Activated T-helper 1 cell treated with anti-CD3 and anti-CD28 coated beads, Interleukin-12 subunit alpha, Interleukin-12 subunit beta, Interleukin-2, Interleukin-4 antibody, amounts not matched to agents 30 ng/mL and 10 ng/mL and 1 ng/mL, durations not matched to agents 14 hours and 24 hours and 36 hours (primary cell): ENCODE data around the gene PPP1R11. TPM values are rescaled to one million over a fixed set of nuclear protein-coding genes. Genes with fewer than 3 reads are reported as not detected.
A peak's percentile ranks its signal among the peaks of the same experiment; 100 is the strongest.

Experiments
- DNase-seq: peaks from one replicate; pipeline ENCODE4 v3.0.0; 2021; ENCODE audit warnings: low spot score
- H3K27ac Mint-ChIP-seq: one replicate; pipeline ENCODE4 v1.8.0; 2021; ENCODE audit warnings: mild to moderate bottlenecking, mixed read lengths
- H3K27me3 Mint-ChIP-seq: one replicate; pipeline ENCODE4 v1.8.0; 2022; ENCODE audit warnings: mild to moderate bottlenecking, moderate library complexity, mixed read lengths; ENCODE audit not compliant: insufficient read depth
- H3K36me3 Mint-ChIP-seq: one replicate; pipeline ENCODE4 v1.8.0; 2021; ENCODE audit warnings: low read depth, mixed read lengths
- H3K4me1 Mint-ChIP-seq: one replicate; pipeline ENCODE4 v1.8.0; 2021; ENCODE audit warnings: low read depth, mixed read lengths
- H3K4me3 Mint-ChIP-seq: one replicate; pipeline ENCODE4 v1.8.0; 2021; ENCODE audit warnings: mild to moderate bottlenecking, moderate library complexity, mixed read lengths
- H3K9me3 Mint-ChIP-seq: one replicate; pipeline ENCODE4 v1.8.0; 2021; ENCODE audit warnings: mixed read lengths
- intact Hi-C: fragments of 100-400 bp; cut with micrococcal nuclease; formaldehyde crosslinking; loops from one replicate; pipeline ENCODE4 v1.15.1; 2024
- total RNA-seq: library from RNA; stranded (reverse); gene quantifications from 2 replicates; pipeline ENCODE4 v1.2.3, GENCODE V29; 2022

The PPP1R11 gene
- total RNA-seq, 1 donor from 2014 or later = 69.8 TPM

GRCh38 chr6:30042476-30042875 lies 24.5 kb upstream of the PPP1R11 start:
- intact Hi-C loops = loop anchor here (2.0 kb wide), 1 partner anchor 18 kb away; the partner anchor contains the start of gene POLR1H
- H3K4me1 Mint-ChIP-seq = peaks cover 24% of the 10 kb centered on the region
- no peaks in the 10 kb centered on the region for H3K9me3 Mint-ChIP-seq
- DNase-seq = no peak
- H3K36me3 Mint-ChIP-seq = peaks cover 3% of the 10 kb centered on the region
- H3K4me3 Mint-ChIP-seq = peak overlapping the region; percentile 23
- peak overlapping the region; percentile 37 for H3K27ac Mint-ChIP-seq
- no peaks in the 10 kb centered on the region for H3K27me3 Mint-ChIP-seq

GRCh38 chr6:30042914-30043313 lies 24.1 kb upstream of the PPP1R11 start:
- H3K36me3 Mint-ChIP-seq = peaks cover 3% of the 10 kb centered on the region
- intact Hi-C loops = loop anchor here (2.0 kb wide), 1 partner anchor 18 kb away; the partner anchor contains the start of gene POLR1H
- peak overlapping the region; percentile 23 for H3K4me3 Mint-ChIP-seq
- DNase-seq = no peak
- no peaks in the 10 kb centered on the region for H3K9me3 Mint-ChIP-seq
- H3K27ac Mint-ChIP-seq = peak overlapping the region; percentile 37
- H3K4me1 Mint-ChIP-seq = peaks cover 25% of the 10 kb centered on the region
- H3K27me3 Mint-ChIP-seq = no peaks in the 10 kb centered on the region

- no peak overlapping the region for H3K27ac Mint-ChIP-seq
- no peaks in the 10 kb centered on the region for H3K27me3 Mint-ChIP-seq
- H3K4me3 Mint-ChIP-seq = no peak overlapping the region
- H3K4me1 Mint-ChIP-seq = peaks cover 25% of the 10 kb centered on the region
- H3K36me3 Mint-ChIP-seq = peaks cover 3% of the 10 kb centered on the region
- intact Hi-C loops = loop anchor here (2.0 kb wide), 1 partner anchor 17 kb away; the partner anchor contains the start of gene POLR1H
- DNase-seq = no peak
- H3K9me3 Mint-ChIP-seq = no peaks in the 10 kb centered on the region
These were observed 23.3 kb upstream of the PPP1R11 start for GRCh38 chr6:30043744-30044143.

- no peak for DNase-seq
- Mint-ChIP-seq H3K36me3 (peaks cover 3% of the 10 kb centered on the region), H3K27me3 (no peaks in the 10 kb centered on the region), H3K9me3 (no peaks in the 10 kb centered on the region), H3K27ac (no peak overlapping the region), H3K4me3 (no peak overlapping the region), H3K4me1 (peaks cover 25% of the 10 kb centered on the region)
- intact Hi-C loops = no loop called here
These were observed 22.4 kb upstream of the PPP1R11 start for GRCh38 chr6:30044630-30045029.

GRCh38 chr6:30047220-30047619 lies 19.8 kb upstream of the PPP1R11 start:
- no peaks in the 10 kb centered on the region for H3K27me3 Mint-ChIP-seq
- H3K9me3 Mint-ChIP-seq = no peaks in the 10 kb centered on the region
- peaks cover 3% of the 10 kb centered on the region for H3K36me3 Mint-ChIP-seq
- no peak overlapping the region for H3K27ac Mint-ChIP-seq
- H3K4me3 Mint-ChIP-seq = no peak overlapping the region
- intact Hi-C loops = no loop called here
- H3K4me1 Mint-ChIP-seq = peaks cover 24% of the 10 kb centered on the region
- DNase-seq = no peak

GRCh38 chr6:30053682-30054081 lies 13.3 kb upstream of the PPP1R11 start:
- Mint-ChIP-seq H3K27ac (no peak overlapping the region), H3K4me3 (no peak overlapping the region), H3K27me3 (no peaks in the 10 kb centered on the region), H3K4me1 (no peaks in the 10 kb centered on the region), H3K9me3 (no peaks in the 10 kb centered on the region), H3K36me3 (peaks cover 6% of the 10 kb centered on the region)
- intact Hi-C loops = no loop called here
- no peak for DNase-seq

GRCh38 chr6:30055513-30055912 lies 11.5 kb upstream of the PPP1R11 start:
- Mint-ChIP-seq H3K27ac (no peak overlapping the region), H3K4me3 (no peak overlapping the region), H3K36me3 (peaks cover 6% of the 10 kb centered on the region), H3K27me3 (no peaks in the 10 kb centered on the region), H3K4me1 (peaks cover 13% of the 10 kb centered on the region), H3K9me3 (no peaks in the 10 kb centered on the region)
- DNase-seq = no peak
- intact Hi-C loops = no loop called here

GRCh38 chr6:30060606-30061091 lies 6.3 kb upstream of the PPP1R11 start:
- no peak for DNase-seq
- H3K4me1 Mint-ChIP-seq = peaks cover 33% of the 10 kb centered on the region
- peak overlapping the region; percentile 99 for H3K27ac Mint-ChIP-seq
- no peaks in the 10 kb centered on the region for H3K9me3 Mint-ChIP-seq
- peaks cover 26% of the 10 kb centered on the region for H3K36me3 Mint-ChIP-seq
- no peaks in the 10 kb centered on the region for H3K27me3 Mint-ChIP-seq
- intact Hi-C loops = loop anchor here (1.0 to 10.0 kb wide), 8 partner anchors 18 to 1196 kb away; partner anchors contain the start of genes HLA-F, MRPS18B, PPP1R10 and PPP1R18
- peak overlapping the region; percentile 98 for H3K4me3 Mint-ChIP-seq

- H3K36me3 Mint-ChIP-seq = peaks cover 29% of the 10 kb centered on the region
- intact Hi-C loops = loop anchor here (1.0 to 10.0 kb wide), 8 partner anchors 18 to 1196 kb away; partner anchors contain the start of genes HLA-F, MRPS18B, PPP1R10 and PPP1R18
These were observed 5.7 kb upstream of the PPP1R11 start, which contains the start of gene POLR1H for GRCh38 chr6:30061092-30061857. POLR1H (plus strand) TSS chr6:30061265; CDS start chr6:30061525, 260 bp downstream.

GRCh38 chr6:30061858-30062458 lies 5.0 kb upstream of the PPP1R11 start:
- peak; percentile 43 for DNase-seq
- intact Hi-C loops = loop anchor here (1.0 to 10.0 kb wide), 8 partner anchors 19 to 1197 kb away; partner anchors contain the start of genes HLA-F, MRPS18B, PPP1R10 and PPP1R18
- no peaks in the 10 kb centered on the region for H3K27me3 Mint-ChIP-seq
- H3K4me3 Mint-ChIP-seq = peak overlapping the region; percentile 98
- peaks cover 41% of the 10 kb centered on the region for H3K4me1 Mint-ChIP-seq
- peaks cover 29% of the 10 kb centered on the region for H3K36me3 Mint-ChIP-seq
- H3K9me3 Mint-ChIP-seq = no peaks in the 10 kb centered on the region
- H3K27ac Mint-ChIP-seq = peak overlapping the region; percentile 99

More at GRCh38 chr6:30061092-30061857, 5.7 kb upstream of the PPP1R11 start, which contains the start of gene POLR1H:
- peak; percentile 84 for DNase-seq
- Mint-ChIP-seq H3K4me3 (peak within 1 kb of the TSS; percentile 98), H3K9me3 (no peaks in the 10 kb centered on the region), H3K4me1 (peaks cover 39% of the 10 kb centered on the region), H3K27ac (peak within 1 kb of the TSS; percentile 99), H3K27me3 (no peaks in the 10 kb centered on the region)

GRCh38 chr6:30062471-30063178 lies 4.4 kb upstream of the PPP1R11 start:
- no peak for DNase-seq
- intact Hi-C loops = loop anchor here (5.0 to 10.0 kb wide), 4 partner anchors 340 to 1198 kb away; partner anchors contain the start of genes HLA-F, MRPS18B, PPP1R10 and PPP1R18
- H3K27me3 Mint-ChIP-seq = no peaks in the 10 kb centered on the region
- peaks cover 29% of the 10 kb centered on the region for H3K36me3 Mint-ChIP-seq
- H3K27ac Mint-ChIP-seq = peak overlapping the region; percentile 99
- H3K4me3 Mint-ChIP-seq = peak overlapping the region; percentile 98
- H3K9me3 Mint-ChIP-seq = no peaks in the 10 kb centered on the region
- H3K4me1 Mint-ChIP-seq = peaks cover 45% of the 10 kb centered on the region

GRCh38 chr6:30063315-30063714 lies 3.7 kb upstream of the PPP1R11 start:
- Mint-ChIP-seq H3K27me3 (no peaks in the 10 kb centered on the region), H3K36me3 (peaks cover 35% of the 10 kb centered on the region), H3K27ac (no peak overlapping the region), H3K9me3 (no peaks in the 10 kb centered on the region), H3K4me1 (peaks cover 52% of the 10 kb centered on the region), H3K4me3 (peak overlapping the region; percentile 40)
- DNase-seq = no peak
- intact Hi-C loops = loop anchor here (5.0 to 10.0 kb wide), 4 partner anchors 341 to 1199 kb away; partner anchors contain the start of genes HLA-F, MRPS18B, PPP1R10 and PPP1R18
